DOHH2 (cell line): ENCODE results near the gene DCST1.
A peak's percentile ranks its signal among the peaks of the same experiment; 100 is the strongest.

ENCODE experiments used
- H3F3A ChIP-seq: fragments of 200-600 bp; sonication (generic), shearing (Covaris generic); 2 replicates; pipeline ENCODE4 v1.6.0; 2016; ENCODE audit warnings: antibody characterized with exemption, mild to moderate bottlenecking; ENCODE audit not compliant: control insufficient read depth, insufficient read depth
- H3K27ac ChIP-seq: fragments of 200-600 bp; sonication (generic); 2 replicates; pipeline ENCODE4 v1.5.1; 2014; ENCODE audit warnings: low read depth, mild to moderate bottlenecking, low read length, moderate library complexity
- H3K27me3 ChIP-seq: fragments of 200-600 bp; sonication (generic); 2 replicates; pipeline ENCODE4 v1.6.1; 2014; ENCODE audit warnings: mild to moderate bottlenecking, low read length, mixed read lengths; ENCODE audit not compliant: control insufficient read depth
- H3K36me3 ChIP-seq: fragments of 200-600 bp; sonication (generic); 2 replicates; pipeline ENCODE4 v1.6.1; 2014; ENCODE audit warnings: mild to moderate bottlenecking, low read length, moderate library complexity, mixed read lengths; ENCODE audit not compliant: control insufficient read depth
- H3K4me1 ChIP-seq: fragments of 200-600 bp; sonication (generic); 2 replicates; pipeline ENCODE4 v1.6.1; 2014; ENCODE audit warnings: mild to moderate bottlenecking, low read length, mixed read lengths; ENCODE audit not compliant: control insufficient read depth
- H3K4me2 ChIP-seq: fragments of 200-600 bp; sonication (generic); 2 replicates; pipeline ENCODE4 v1.6.0; 2014; ENCODE audit warnings: mild to moderate bottlenecking, low read length, moderate library complexity
- H3K4me3 ChIP-seq: fragments of 200-600 bp; sonication (generic); 2 replicates; pipeline ENCODE4 v1.5.1; 2014; ENCODE audit warnings: mild to moderate bottlenecking, low read length, mixed read lengths
- H3K79me2 ChIP-seq: fragments of 200-600 bp; sonication (generic); 2 replicates; pipeline ENCODE4 v1.6.1; 2014; ENCODE audit warnings: mild to moderate bottlenecking, low read length, mixed read lengths; ENCODE audit not compliant: control insufficient read depth
- H3K9me2 ChIP-seq: fragments of 200-600 bp; sonication (generic); replicated peaks from 2 replicates; pipeline ENCODE4 v1.6.1; 2014; ENCODE audit warnings: mild to moderate bottlenecking, low read length, mixed read lengths; ENCODE audit not compliant: control insufficient read depth
- H3K9me3 ChIP-seq: fragments of 200-600 bp; sonication (generic); 2 replicates; pipeline ENCODE4 v1.6.1; 2014; ENCODE audit warnings: antibody characterized with exemption, low read length, mixed read lengths; ENCODE audit not compliant: control insufficient read depth, insufficient read depth
- H4K20me1 ChIP-seq: fragments of 200-600 bp; sonication (generic); 2 replicates; pipeline ENCODE4 v1.6.0; 2014; ENCODE audit warnings: low read depth, mild to moderate bottlenecking, antibody characterized with exemption, low read length, moderate library complexity; ENCODE audit not compliant: control insufficient read depth, insufficient read depth
- EZH2phosphoT487 ChIP-seq: fragments of 200-600 bp; sonication (generic); IDR thresholded peaks from 2 replicates; pipeline ENCODE4 v1.6.1; 2017; ENCODE audit warnings: borderline replicate concordance, mild to moderate bottlenecking, antibody characterized with exemption, low read length, moderate library complexity, mixed read lengths
- TF ChIP-seq, protein P1 (sequence below): fragments of 200-600 bp; sonication (generic); IDR thresholded peaks from one replicate; pipeline ENCODE4 v1.5.1; 2014; ENCODE audit warnings: antibody characterized with exemption, mild to moderate bottlenecking, low read depth, low read length; ENCODE audit not compliant: poor library complexity, severe bottlenecking

The DCST1 gene

DNA sequence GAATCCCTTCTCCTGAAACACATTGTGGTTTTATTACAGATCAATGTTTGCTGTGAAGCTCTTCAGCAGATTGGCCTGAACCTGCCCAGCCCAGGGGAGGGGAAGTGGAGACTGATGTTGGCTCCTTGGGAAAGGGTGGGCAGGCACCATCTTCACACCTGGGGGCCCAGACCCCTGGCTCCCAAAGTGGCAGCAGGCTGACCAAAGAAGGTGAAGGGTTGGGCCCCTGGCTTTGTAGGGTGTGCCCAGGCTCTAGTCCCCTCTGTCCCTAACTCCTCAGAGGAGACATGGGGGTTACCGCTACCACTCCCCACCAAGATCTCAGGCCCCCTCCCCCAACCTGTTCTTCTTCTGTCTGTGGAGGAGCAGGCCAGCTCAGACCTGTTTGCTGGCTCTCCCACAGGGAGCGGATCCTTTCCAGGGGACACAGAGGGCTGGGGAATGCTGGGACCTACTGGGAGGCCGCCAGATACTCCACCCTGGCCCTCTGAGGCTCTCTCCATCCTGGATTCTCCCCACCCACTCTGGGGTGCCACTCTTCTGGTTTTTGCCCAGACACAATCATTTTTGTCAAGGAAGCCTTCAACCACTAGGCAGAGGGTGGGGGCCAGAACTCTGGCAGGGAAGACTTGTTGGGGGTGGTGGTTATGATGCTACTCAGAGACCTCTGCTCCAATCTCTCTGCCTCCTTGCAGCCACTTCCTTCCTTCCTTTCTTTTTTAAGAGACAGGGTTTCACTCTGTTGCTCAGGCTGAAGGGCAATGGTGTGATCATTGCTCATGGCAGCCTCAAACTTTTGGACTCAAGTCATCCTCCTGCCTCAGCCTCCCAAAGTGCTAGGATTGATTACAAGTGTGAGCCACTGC lies 40.0 kb downstream of the DCST1 start:
- Histone ChIP-seq H3K4me3 (peak overlapping the region; percentile 36), H3K27ac (no peak overlapping the region), H3K9me2 (no peaks in the 10 kb centered on the region), H3F3A (peaks cover 18% of the 10 kb centered on the region), H3K36me3 (peaks cover 15% of the 10 kb centered on the region), H3K79me2 (no peaks in the 10 kb centered on the region), H3K9me3 (no peaks in the 10 kb centered on the region), H3K4me2 (peak overlapping the region; percentile 50), H4K20me1 (no peaks in the 10 kb centered on the region), H3K4me1 (peaks cover 81% of the 10 kb centered on the region), H3K27me3 (peaks cover 5% of the 10 kb centered on the region; the same call in 1 of the 2 replicates)
- TF ChIP-seq, protein P1, sequence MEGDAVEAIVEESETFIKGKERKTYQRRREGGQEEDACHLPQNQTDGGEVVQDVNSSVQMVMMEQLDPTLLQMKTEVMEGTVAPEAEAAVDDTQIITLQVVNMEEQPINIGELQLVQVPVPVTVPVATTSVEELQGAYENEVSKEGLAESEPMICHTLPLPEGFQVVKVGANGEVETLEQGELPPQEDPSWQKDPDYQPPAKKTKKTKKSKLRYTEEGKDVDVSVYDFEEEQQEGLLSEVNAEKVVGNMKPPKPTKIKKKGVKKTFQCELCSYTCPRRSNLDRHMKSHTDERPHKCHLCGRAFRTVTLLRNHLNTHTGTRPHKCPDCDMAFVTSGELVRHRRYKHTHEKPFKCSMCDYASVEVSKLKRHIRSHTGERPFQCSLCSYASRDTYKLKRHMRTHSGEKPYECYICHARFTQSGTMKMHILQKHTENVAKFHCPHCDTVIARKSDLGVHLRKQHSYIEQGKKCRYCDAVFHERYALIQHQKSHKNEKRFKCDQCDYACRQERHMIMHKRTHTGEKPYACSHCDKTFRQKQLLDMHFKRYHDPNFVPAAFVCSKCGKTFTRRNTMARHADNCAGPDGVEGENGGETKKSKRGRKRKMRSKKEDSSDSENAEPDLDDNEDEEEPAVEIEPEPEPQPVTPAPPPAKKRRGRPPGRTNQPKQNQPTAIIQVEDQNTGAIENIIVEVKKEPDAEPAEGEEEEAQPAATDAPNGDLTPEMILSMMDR, result no peak
- TF ChIP-seq EZH2phosphoT487, result no peak

DNA sequence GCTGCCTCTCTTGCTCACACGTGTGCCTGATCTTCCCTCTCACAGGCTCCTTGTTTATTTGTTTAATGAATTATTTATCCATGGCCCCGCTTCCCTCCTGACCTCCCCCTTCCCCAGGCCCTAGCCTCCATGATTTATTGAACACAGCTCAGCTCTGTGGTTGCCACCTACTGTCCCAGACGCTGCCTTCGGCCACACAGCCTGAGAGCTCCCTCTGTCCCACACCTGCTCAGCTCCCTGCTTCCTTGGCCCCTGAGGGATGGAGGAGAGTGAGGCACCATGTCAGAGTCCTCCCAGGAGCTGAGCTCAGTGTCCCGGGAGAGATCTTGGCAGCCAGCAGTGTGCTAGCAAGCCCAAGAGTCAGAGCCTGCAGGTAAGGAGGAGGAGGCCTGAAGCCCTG lies 41.9 kb downstream of the DCST1 start:
- Histone ChIP-seq H3F3A (peaks cover 18% of the 10 kb centered on the region), H3K4me2 (no peak overlapping the region), H3K4me3 (no peak overlapping the region), H3K27ac (no peak overlapping the region), H3K36me3 (peaks cover under 1% of the 10 kb centered on the region; the same call in 1 of the 2 replicates), H4K20me1 (no peaks in the 10 kb centered on the region), H3K79me2 (no peaks in the 10 kb centered on the region), H3K4me1 (peaks cover 87% of the 10 kb centered on the region), H3K9me3 (no peaks in the 10 kb centered on the region), H3K9me2 (no peaks in the 10 kb centered on the region), H3K27me3 (peaks cover 24% of the 10 kb centered on the region)
- TF ChIP-seq EZH2phosphoT487, result no peak
- TF ChIP-seq, protein P1, result no peak

DNA sequence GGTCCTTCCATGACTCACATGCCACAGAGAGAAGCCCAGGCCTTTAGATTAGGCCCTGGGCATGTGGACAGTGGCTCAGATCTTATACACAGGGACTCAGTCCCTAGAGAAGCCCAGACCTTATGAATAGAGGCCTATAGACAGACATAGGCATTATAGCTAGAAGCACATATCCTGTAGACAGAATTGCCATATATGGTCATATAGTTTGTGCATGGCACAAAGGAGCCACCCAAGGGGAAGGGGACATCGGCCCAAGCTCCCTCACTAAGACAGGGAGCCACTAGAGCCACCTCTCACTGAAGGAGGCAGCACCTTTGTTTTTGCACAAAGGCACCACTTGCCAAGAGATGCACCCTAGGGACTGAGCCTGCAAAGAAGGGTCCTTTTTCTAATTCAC lies 42.7 kb downstream of the DCST1 start:
- TF ChIP-seq EZH2phosphoT487, result no peak
- Histone ChIP-seq H3K4me1 (peaks cover 87% of the 10 kb centered on the region), H3K4me3 (no peak overlapping the region), H3K9me3 (no peaks in the 10 kb centered on the region), H3K79me2 (no peaks in the 10 kb centered on the region), H3K9me2 (no peaks in the 10 kb centered on the region), H3K36me3 (no peaks in the 10 kb centered on the region), H4K20me1 (no peaks in the 10 kb centered on the region), H3K27ac (no peak overlapping the region), H3K27me3 (peaks cover 32% of the 10 kb centered on the region), H3F3A (peaks cover 19% of the 10 kb centered on the region), H3K4me2 (no peak overlapping the region)

DNA sequence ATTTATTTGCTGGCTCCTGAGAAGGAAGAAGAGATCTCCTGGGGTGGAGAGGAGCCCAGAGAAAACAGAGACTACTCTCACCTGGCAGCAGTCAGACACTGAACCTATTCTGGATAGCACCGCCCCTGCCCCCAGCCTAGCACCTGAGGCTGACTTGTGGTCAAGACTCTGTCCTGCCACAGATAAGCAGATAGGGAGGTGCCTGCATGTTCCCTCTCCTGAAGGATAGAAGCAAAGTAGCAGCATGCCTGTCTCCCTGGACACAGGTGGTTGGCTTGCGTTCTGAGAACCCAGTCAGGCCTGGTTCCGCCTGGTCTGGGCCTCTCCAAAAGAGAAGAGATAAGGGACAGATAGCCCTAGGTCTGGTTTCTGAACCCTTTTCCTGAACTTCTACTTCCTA lies 43.7 kb downstream of the DCST1 start:
- H3K4me3 ChIP-seq, result no peak overlapping the region
- no peaks in the 10 kb centered on the region for H4K20me1 ChIP-seq
- peaks cover 87% of the 10 kb centered on the region for H3K4me1 ChIP-seq
- peaks cover 42% of the 10 kb centered on the region for H3K27me3 ChIP-seq
- peaks cover 15% of the 10 kb centered on the region; the same call in 1 of the 2 replicates for H3F3A ChIP-seq
- TF ChIP-seq, protein P1, result no peak
- no peak for TF ChIP-seq EZH2phosphoT487
- no peak overlapping the region for H3K4me2 ChIP-seq
- no peaks in the 10 kb centered on the region for H3K36me3 ChIP-seq
- no peak overlapping the region for H3K27ac ChIP-seq
- no peaks in the 10 kb centered on the region for H3K79me2 ChIP-seq
- no peaks in the 10 kb centered on the region for H3K9me2 ChIP-seq
- H3K9me3 ChIP-seq, result no peaks in the 10 kb centered on the region
